HL-60/S4 treated with retinoic acid at 250 ng/mL for 4 days and 3 days (cell line): Measurements from ENCODE around the gene FIBP.
"Not testable (repeated sequence)": the region's sequence is repeated elsewhere in the genome, so short reads cannot be mapped to it uniquely, and the experiment has no call there.

Experiments
- in situ Hi-C: fragments of 300-500 bp; cut with MboI; formaldehyde crosslinking; loops from 2 replicates; pipeline ENCODE4 v1.7.0; 2022; ENCODE audit warnings: low sequenced_read_pairs

FIBP gene

DNA sequence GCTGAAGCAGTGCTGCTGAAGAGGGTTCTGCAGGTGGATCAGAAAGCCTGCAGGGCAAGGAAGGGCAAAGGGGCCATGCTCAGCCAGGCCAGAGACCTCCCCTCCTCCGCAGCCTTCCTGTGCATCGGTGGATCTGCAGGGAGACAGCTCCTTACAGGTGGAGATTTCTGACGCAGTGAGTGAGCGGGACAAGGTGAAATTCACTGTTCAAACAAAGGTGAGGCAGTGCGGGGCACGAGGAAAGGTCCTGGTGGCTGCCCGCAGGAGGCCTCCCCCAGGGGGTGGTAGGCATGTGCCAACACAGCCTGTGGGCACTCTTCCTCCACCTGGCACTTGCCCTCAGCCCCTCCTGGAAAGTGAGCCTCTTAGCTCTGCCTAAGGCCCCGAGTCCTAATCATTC, 38.9 kb downstream of the FIBP start:
- in situ Hi-C loops, result no loop called here

DNA sequence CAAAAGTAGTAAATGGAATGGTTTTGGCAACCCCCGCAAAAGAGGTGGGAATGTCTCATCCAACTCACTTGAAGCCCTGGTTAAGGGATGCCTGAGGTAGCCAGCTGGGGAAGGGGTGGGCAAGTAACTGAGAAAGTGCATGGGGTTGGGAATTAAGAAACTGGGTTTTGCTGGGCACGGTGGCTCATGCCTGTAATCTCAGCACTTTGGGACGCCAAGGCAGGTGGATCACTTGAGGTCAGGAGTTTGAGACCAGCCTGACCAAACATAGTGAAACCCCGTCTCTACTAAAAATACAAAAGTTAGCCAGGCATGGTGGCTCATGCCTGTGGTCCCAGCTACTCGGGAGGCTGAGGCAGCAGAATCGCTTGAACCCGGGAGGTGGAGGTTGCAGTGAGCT, 39.6 kb downstream of the FIBP start:
- in situ Hi-C loops, result not testable (repeated sequence)

DNA sequence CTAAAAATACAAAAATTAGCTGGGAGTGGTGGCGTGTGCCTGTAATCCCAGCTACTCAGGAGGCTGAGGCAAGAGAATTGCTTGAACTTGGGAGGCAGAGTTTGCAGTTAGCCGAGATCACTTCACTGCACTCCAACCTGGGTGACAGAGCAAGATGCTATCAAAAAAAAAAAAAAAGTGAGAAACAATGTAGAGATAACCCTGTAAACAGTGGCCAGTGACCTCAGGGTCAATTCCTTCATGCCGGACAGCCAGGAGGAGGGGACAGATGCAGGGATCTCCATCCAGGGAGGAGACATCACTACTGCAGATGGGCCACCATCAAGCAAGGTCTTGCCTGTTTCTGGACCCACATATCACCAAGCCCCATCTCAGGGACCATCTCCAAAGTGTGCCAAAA, 40.5 kb downstream of the FIBP start:
- in situ Hi-C loops, result no loop called here

DNA sequence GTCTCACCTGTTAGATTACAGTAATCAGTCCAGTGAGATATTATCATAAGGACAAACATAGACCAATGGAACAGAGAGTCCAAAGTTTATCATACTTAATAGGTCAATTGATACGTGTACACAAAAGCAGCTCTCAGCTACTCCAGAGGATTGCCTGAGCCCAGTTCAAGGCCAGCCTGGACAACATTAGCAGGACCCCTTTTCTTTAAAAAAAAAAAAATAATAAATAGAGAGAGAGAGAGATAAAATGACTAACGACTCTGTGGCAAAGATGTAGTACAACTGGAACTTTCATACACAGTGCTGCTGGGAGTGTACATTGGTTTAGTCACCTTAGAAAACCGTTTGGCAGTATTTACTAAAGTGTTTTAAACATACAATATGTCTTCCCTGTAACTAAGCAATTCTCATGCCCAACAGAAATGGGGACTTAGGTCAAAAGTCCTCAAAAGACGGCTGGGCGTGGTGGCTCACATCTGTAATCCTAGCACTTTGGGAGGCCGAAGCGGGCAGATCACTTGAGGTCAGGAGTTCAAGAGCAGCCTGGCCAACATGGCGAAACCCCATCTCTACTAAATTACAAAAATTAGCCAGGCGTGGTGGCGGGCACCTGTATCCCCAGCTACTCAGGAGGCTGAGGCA, 43.9 kb downstream of the FIBP start:
- in situ Hi-C loops, result no loop called here

DNA sequence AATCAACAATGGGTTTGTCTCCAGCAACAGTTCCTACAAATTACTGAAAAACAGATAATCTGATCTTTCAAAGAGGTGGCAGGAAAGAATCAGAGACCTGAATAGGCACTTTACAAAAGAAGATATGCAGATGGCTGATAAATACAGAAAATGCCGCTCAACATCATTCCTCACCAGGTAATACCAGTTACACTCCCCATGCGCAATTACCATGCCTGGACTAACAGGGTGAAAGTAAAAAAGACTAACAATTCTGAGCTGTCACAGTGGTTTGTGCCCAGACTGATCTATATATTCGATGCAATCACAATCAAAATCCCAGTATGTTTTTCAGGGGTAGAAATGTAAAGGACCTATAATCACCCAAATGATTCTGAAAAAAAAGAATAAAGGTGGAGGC, 44.5 kb downstream of the FIBP start:
- in situ Hi-C loops, result no loop called here

GRCh38 chr11:65842144-65842543, 46.1 kb downstream of the FIBP start:
- in situ Hi-C loops, result no loop called here

- in situ Hi-C loops, result no loop called here
Observed at GRCh38 chr11:65834202-65834601, 54.1 kb downstream of the FIBP start.
